ENCODE data around the gene SERPINB1. TPM values are rescaled to one million over a fixed set of nuclear protein-coding genes. Genes with fewer than 3 reads are reported as not detected.
A peak's percentile ranks its signal among the peaks of the same experiment; 100 is the strongest.

SERPINB1 gene
- polyA plus RNA-seq, 1 donor = 14.4 TPM

GRCh38 chr6:2790588-2791449 is 50.8 kb downstream of the SERPINB1 start:
- DNase-seq = peak; percentile 74

DNA sequence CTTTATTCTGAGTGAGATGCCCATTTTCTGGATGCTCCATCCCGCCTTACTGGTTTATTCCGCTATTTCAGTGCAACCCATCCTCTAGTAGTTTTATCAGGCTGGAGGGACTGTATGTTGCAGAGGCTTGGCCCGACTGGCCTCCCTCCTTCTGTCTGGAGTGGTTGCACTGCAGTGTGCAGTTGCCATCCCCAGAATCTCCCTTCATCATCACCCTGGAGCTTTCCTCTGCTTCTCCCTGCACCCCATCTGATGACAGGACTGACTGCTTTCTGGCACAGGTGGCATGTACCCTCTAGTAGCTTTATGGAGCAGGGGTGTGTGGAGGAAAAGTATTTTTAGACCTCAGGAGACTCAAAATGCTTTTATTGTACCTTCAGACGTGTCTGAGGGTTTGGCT is 55.4 kb downstream of the SERPINB1 start:
- DNase-seq = no peak

DNA sequence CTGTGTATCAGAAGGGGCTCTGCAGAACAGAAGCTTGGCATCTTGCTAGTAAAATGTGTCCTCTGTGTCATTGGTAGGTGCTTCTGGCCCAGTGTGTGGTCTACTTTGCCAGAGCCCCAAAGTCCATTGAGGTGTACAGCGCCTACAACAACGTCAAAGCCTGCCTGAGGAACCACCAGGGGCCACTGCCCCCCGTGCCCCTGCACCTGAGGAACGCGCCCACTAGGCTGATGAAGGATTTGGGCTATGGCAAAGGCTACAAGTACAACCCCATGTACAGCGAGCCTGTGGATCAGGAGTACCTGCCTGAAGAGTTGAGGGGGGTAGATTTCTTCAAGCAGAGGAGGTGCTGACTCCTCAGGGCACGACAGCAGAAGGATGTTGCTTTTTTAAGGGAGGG is 56.7 kb downstream of the SERPINB1 start:
- no peak for DNase-seq

- DNase-seq = no peak
Measured at GRCh38 chr6:2784061-2784460, 57.6 kb downstream of the SERPINB1 start.

GRCh38 chr6:2783188-2783963 is 58.3 kb downstream of the SERPINB1 start:
- no peak for DNase-seq

DNA sequence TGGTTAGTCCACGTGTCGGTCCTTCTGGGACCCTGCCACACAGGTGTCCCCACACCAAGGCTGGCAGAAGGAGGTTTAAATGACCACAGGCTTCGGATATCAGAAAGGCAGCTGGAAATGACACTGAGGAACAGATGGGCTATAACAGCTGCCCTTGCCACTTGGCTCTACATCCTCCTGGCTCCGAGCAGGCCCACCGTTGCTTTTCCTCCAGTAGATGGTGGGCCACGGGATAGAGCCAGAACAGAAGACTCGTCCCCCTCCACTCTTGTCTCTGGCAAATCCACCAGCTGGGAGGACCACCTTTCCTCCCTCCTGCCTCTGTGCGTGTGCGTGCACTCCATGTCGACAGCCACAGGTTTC is 58.9 kb downstream of the SERPINB1 start:
- DNase-seq = peak; percentile 35

- DNase-seq = no peak
Measured at GRCh38 chr6:2782356-2782708, 59.3 kb downstream of the SERPINB1 start.

Other genes with a start within 250 kb of the SERPINB1 start
- gene MYLK4, start 90.9 kb downstream of the SERPINB1 start, polyA plus RNA-seq (ENCODE audit: insufficient read length) = 12.3 TPM
- 49.3 TPM for gene WRNIP1, start 76.5 kb downstream of the SERPINB1 start, polyA plus RNA-seq (ENCODE audit: insufficient read length)
- gene SERPINB9, start 61.4 kb upstream of the SERPINB1 start, polyA plus RNA-seq (ENCODE audit: insufficient read length) = 3.2 TPM
- 91.7 TPM for gene SERPINB6, start 129.7 kb upstream of the SERPINB1 start, polyA plus RNA-seq (ENCODE audit: insufficient read length)
- gene NQO2, start 158.0 kb upstream of the SERPINB1 start, polyA plus RNA-seq (ENCODE audit: insufficient read length) = 16.4 TPM
- 10.8 TPM for gene RIPK1, start 226.6 kb upstream of the SERPINB1 start, polyA plus RNA-seq (ENCODE audit: insufficient read length)

Measured in hindlimb muscle (tissue), 1 donor.